Eye (tissue), 1 donor: ENCODE measurements around the gene ZBED3.
A peak's percentile ranks its signal among the peaks of the same experiment; 100 is the strongest.

Experiments used
- DNase-seq: peaks from one replicate; pipeline ENCODE4 v3.0.0-alpha.2; 2015

The ZBED3 gene

DNA sequence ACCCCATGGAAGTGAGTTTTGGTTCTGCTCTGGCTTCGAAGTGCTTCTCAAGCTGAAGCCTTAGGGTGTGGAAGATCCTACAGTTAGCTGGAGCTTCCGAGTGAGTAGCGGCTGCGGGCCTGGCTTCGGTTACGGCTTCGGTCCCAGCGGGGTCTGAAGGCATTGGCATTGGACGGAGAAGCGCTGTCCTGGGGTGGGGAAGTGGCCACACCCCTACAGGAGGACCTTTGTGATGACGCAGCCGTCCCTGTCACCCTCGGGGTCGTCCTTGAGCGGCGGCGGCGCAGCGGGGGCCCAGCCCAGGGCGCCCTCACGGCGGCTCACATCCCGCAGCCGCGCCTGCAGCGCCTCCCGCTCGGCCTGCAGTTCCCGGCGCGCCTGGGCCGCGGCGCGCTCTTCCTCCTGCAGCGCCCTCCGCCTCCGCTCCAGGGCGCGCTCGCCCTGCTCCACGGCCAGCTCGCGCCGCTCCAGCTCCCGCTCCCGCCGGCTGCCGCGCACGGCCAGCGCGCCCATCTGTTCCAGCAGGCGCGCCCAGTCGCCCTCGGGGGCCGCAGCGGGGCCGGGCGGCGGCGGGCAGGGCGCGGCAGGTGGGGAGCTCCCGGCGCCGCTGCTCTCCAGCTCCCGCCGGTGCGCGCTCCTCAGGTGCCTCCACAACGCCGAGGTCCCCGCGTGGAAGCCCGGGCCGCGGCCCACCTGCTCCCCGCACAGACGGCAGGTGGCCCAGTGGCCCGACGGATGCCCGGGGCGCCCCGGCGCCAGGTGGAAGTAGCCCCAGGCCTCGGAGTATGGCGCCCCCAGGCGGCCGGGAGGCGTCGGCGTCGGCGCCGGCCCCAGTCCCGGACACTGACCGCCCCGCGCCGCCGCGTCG lies 9.9 kb downstream of the ZBED3 start:
- peak; percentile 92 for DNase-seq

GRCh38 chr5:77074745-77075144 lies 12.3 kb downstream of the ZBED3 start:
- no peak for DNase-seq

DNA sequence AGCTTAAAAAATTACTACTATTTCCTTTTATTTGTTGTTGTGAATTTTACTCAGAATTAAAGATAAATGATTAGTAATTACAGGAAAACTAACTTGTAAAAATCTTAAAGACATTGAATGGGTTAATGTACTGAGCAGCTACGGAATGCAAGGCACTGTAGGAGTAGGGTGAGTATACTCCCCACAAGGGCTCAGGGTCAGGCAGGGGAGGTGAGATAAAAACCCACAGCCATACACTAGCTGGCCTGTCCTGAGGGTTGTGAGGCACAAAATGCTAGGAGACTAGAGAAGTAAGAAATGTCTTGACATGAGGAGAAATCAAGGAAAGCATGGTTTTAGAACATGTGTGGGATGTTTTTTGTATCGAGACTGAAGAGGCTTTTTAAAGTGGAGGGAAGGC lies 13.4 kb downstream of the ZBED3 start:
- no peak for DNase-seq

DNA sequence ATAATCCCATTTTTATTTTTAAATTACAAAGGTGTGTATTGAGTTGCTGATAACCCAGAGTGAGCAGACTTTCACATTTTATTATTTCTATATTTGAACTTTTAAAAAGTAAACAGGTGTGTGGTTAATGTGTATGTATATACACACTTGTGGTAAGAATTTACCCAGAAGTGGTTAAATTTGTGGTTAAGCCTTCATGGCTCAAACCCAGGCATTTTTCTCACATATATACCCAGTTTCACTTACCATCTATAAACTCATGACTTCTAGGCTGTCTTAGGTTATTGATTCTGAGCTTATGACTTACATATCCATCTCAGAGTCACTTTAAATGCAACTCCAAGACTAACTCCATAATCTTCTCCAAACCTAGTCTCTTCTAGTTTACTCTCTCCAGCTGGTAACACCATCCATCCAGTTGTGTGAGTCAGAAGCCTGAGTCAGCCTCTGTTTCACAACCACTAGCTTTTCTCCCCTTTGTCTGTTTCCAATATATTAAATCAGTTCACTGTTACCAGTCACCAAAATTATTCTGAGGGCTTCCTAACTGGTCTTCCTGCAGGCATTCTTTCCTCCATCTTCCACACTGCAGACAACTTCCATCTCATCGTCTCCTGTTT lies 20.2 kb downstream of the ZBED3 start:
- DNase-seq, result no peak

GRCh38 chr5:77066184-77066583 lies 20.9 kb downstream of the ZBED3 start:
- DNase-seq, result no peak

DNA sequence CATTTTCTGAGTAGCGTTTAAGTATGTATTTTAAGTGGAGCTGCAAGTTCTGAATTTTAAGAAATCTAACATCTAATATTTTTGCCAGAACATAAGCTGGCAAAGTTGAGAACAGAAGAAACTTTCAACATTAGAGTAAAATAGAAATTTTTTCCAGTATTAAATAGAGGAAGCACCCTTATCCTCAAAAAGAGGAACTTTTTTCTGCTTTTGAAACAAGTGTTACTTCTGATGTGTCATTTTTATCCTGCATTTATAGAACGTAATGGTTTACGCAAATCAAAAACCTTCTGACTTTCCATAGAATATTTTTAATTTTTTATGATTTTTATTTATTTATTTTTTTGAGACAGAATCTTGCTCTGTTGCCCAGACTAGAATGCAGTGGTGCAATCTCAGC lies 21.8 kb downstream of the ZBED3 start:
- no peak for DNase-seq

DNA sequence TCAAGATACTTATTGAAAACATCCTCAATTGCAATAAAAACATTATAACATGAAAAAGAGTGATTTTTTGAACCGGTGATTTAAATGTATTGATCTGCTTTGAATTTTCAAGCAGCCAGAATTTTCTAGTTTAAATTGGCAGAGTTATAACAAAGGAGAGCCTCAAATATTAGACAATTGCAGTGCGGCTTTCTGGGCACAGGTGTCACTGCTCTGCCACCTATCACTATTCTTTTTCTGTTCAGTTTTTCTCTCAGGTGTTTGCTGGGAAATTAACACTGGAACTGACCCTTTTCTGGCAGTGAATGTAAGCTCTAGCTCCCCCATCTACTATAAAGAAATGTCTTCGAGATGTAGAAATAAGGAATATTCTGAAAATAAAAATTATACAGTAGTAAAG lies 23.0 kb downstream of the ZBED3 start:
- no peak for DNase-seq

GRCh38 chr5:77046416-77047073 lies 40.5 kb downstream of the ZBED3 start:
- DNase-seq, result no peak

- DNase-seq, result no peak
Observed at GRCh38 chr5:77035950-77036349, 51.1 kb downstream of the ZBED3 start.

DNA sequence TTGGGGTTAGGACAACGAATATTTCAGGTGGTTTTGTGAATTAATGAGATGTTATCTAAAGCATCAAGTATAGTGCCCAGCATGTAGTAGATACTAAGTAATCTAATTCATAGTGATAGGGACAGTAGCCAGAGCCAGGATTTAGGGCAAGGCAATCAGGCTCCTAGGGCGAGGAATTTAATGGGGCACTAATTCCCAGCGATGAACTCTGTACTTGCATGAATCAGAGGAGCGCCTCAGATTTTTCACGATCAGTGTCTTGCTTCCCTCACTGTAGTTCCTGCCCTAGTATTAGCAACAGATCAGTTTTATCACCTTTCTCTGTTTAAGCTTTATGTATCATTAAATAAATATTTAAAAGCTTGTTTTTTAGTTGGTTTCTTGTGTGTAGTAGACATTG lies 53.7 kb downstream of the ZBED3 start:
- DNase-seq, result no peak

DNA sequence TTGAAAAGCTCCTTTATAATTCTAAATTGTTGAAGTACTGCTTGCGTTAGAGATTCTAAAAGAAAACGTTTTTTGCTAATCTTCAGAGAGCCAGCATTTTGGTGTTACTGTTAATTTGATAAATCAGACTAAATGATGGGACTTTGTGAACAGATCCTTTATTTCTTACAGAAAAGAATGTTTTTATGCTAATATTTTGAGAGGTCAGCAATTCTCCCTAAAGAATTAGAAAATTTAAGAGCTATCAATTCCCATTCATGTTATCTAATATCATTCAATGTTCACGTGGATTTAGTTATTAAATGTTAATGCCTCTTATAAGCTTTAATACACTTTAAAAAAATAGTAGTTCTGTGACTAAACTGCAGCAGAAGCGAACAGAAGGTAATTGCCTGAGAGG lies 54.5 kb downstream of the ZBED3 start:
- DNase-seq, result no peak

DNA sequence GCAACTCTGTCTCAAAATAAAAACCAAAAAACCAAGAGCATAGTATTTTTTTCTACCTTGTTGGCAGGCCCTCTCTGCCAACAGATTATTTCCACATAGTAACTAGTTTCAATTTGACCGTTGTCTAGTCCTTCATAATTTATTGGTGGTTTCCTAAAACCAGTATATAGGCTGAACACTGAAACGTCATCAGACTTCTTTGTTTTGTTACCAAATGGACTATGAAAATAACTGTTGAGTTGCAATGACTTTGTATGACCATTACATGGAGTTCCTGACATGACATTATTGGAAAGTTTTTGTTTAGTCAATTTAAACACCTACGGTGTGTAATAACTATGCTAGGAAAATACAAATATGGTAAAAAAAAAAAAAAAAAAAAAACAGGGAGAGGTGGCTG lies 55.2 kb downstream of the ZBED3 start:
- no peak for DNase-seq

DNA sequence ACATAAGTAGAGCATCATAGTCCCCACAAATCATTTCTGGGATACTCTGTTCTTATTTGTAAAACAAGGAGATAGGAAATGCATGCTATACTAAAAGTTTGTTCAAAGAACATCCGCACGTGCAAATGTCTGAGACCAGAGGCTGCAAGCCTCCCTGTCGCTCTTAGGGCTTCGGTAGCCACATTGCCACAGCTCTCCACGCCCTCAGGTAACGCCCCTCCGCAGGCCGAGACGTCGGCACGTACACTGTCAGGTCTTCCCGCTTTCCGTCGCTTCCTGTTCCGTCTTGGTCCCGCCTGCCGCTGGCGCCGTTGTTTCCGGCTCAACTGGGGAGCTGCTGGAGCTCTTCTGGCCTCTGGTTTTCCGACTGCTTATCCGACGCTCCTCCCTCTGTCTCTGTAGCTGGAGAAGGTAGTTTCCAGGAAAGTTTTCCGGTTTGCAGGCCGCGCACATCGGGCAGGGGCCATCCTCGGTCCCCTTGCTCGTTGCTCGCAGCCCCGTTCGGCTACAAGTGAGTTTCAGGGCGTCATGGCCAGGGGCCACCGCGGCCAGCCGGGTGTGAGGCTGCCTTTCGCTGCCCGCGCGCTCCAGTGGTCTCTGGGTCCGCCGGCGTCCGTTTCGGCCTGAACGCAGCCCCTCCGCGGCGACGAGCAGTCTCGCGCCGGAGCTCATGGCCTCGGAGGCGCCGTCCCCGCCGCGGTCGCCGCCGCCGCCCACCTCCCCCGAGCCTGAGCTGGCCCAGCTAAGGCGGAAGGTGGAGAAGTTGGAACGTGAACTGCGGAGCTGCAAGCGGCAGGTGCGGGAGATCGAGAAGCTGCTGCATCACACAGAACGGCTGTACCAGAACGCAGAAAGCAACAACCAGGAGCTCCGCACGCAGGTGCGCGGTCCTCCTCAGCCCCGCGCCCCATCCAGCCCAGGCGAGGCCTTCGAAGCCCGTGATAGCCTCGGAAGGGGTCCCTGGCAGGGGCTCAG lies 56.7 kb downstream of the ZBED3 start, which contains the start of gene AGGF1:
AGGF1 (plus strand) TSS at position 308 of the 975 bp plus-strand sequence; CDS start at position 671, 363 bp downstream.
- DNase-seq, result peak; percentile 98

DNA sequence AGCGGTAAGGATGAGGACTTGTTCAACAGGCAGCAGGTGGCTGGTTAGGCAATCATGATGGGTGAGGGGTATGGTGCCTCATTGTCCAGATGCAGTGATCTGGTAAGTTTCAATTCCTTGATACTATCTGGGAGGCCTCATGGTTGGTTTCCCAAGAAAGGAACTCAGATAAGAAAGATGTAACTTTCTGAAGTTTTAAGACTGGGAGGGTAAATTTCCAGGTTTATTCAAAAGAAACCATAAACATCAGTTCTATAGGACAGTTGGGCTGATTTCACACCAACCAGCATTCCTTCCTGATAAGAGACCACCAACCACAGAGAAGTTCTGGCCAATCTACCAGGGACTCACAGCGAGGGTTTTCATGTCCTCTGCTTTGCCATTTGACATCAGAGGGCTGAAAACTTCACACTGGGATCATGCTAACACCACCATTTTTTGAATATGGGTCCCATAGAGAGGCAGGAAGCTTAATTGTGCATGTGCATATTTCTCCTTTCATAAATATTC lies 57.7 kb downstream of the ZBED3 start:
- DNase-seq, result peak; percentile 15

DNA sequence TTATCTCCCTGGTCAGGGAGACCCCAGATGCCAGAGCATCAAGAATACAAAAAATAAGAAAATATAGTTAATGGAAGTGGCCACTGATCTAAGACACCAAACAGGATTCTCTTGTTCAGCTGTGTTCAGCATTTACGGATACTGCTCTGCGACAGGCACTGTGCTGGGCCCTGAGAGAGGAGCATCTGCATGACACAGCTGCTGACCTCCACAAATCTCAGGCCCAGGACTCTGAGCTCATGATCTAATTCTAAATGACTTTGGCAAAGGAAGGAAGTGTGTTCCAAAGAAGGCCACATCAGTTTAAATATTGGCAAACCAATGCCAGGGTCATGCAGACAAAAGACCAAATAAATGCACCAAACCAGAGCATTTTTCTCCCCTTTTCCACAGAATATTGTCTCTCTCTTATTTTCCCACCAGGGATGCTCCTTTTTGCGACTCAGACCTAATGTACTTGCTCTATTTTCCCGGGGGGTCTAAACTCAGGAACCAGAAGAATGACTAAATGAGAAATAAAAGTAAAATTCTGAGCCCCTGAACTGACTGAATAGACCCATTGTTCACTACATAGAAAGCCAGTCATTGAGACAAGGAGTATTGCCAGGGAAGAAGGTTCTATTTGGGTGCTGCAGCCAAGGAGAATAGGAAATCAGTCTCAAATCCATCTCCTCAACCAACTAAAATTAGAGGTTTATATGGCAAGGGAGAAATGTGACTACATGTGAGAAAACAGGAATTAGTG lies 58.3 kb downstream of the ZBED3 start:
- DNase-seq, result no peak

DNA sequence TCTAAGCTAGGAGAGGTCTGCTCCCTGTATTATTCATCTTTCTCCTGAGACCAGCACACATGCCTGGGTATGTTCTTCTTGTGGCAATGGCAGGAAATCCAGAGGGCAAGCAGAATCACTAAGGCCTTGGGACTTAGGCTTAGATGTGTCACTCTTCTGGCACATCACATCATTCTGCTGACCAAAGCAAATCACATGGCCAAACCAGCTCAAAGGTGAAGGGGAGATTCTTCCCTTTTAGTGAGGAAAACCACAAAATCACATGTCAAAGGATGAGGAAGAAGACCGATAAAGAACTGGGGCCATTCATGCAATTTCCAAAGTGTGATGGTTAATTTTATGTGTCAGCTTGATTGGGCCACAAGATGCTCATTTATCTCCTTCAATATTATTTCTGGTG lies 62.6 kb downstream of the ZBED3 start:
- no peak for DNase-seq

DNA sequence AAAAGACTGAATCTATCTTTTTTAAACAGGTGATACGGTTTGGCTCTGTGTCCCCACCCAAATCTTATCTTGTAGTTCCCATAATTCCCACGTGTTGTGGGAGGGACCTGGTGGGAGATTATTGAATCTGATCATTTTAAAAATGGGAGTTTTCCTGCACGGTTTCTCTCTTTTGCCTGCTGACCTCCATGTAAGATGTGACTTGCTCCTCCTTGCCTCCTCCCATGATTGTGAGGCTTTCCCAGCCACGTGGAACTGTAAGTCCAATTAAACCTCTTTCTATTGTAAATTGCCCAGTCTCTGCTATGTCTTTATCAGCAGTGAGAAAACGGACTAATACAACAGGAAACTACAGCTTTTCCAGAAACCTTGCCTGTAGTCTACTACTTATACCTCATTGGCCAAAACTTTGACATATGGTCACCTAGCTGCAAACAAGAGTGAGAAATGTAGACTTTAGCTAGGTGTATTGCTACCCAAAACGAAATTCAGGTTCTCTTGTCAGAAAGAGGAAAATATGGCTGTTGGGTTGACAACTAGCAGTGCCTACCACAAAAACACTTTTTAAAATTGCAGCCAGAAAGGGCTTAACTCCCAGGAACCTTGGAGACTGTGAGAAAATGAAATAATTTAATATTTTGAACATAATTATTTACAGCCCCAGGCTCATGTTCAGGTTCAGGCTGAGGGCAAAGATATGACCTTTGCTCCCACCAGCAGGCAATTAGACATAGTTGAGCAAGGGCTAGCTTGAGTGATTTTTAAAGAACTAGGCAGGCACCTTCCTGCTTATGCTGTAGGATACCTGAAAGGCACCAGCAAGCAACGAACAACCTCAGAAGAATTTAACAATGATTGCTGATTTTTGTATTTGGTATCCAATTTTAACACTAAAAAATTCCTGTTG lies 64.3 kb downstream of the ZBED3 start:
- no peak for DNase-seq
